Keratinocyte (primary cell): Measurements from ENCODE around the gene HERC3.

Source experiments
- CTCF ChIP-seq, 3 experiments: IDR thresholded peaks in 1 of 3; conservative IDR thresholded peaks in 1 of 3; optimal IDR thresholded peaks in 1 of 3; 2 replicates in 2 of 3; 3 replicates in 1 of 3; pipeline versions ENCODE3 to v1.5.1; 2011; ENCODE audit warnings: low read length in 3 of 3, mild to moderate bottlenecking in 3 of 3, moderate library complexity in 2 of 3, control low read depth in 1 of 3, inconsistent platforms in 1 of 3; ENCODE audit not compliant: insufficient read depth in 2 of 3; ENCODE audit errors: extremely low read depth in 1 of 3
- EZH2 ChIP-seq: IDR thresholded peaks from one replicate; pipeline ENCODE4 v1.6.1; 2012; ENCODE audit warnings: inconsistent platforms, mild to moderate bottlenecking, low read length, moderate library complexity

GRCh38 chr4:88698519-88698918, 106.2 kb downstream of the HERC3 start:
- no peak for TF ChIP-seq CTCF (optimal IDR thresholded peaks at IDR 0.05 in 1 of 3, IDR thresholded peaks at IDR 0.05 in 1 of 3, conservative IDR thresholded peaks at IDR 0.05 in 1 of 3; ENCODE audit: extremely low read depth in 1 of 3, insufficient read depth in 2 of 3, low read length in 3 of 3)
- no peak for TF ChIP-seq EZH2
